Measurements from ENCODE around the gene KIF1B. TPM values are rescaled to one million over a fixed set of nuclear protein-coding genes. Genes with fewer than 3 reads are reported as not detected.
"Not testable (repeated sequence)": the region's sequence is repeated elsewhere in the genome, so short reads cannot be mapped to it uniquely, and the experiment has no call there.

KIF1B gene
- total RNA-seq, 4 donors from 2014 or later: 63.1 to 83.8 (median 71.2) TPM

DNA sequence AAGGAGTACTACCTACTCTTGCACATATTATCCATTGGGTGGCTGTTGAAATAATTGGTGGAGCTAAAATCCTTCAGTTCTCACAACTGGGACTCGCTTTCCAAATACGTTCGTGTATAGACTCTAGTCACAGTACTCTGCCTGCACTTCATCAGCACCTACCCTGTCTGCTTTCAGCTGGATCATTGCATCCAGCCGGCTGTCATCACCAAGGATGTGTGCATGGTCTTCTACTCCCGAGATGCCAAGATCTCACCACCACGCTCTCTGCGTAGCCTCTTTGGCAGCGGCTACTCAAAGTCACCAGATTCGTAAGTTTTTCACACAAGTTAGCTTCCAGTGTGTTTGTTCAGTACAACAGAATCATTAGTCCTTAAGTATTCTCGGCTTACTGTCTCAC, 151.1 kb downstream of the KIF1B start:
- H3K27ac ChIP-seq: no peak overlapping the region
- H3K4me1 ChIP-seq: peaks cover 0 to 19% (median 0%) of the 10 kb centered on the region in 3 donors
- TF ChIP-seq POLR2AphosphoS5 (IDR thresholded peaks at IDR 0.05): no peak
- no peak for TF ChIP-seq POLR2A (IDR thresholded peaks at IDR 0.05)
- TF ChIP-seq EP300 (IDR thresholded peaks at IDR 0.05): no peak
- TF ChIP-seq, protein P1, sequence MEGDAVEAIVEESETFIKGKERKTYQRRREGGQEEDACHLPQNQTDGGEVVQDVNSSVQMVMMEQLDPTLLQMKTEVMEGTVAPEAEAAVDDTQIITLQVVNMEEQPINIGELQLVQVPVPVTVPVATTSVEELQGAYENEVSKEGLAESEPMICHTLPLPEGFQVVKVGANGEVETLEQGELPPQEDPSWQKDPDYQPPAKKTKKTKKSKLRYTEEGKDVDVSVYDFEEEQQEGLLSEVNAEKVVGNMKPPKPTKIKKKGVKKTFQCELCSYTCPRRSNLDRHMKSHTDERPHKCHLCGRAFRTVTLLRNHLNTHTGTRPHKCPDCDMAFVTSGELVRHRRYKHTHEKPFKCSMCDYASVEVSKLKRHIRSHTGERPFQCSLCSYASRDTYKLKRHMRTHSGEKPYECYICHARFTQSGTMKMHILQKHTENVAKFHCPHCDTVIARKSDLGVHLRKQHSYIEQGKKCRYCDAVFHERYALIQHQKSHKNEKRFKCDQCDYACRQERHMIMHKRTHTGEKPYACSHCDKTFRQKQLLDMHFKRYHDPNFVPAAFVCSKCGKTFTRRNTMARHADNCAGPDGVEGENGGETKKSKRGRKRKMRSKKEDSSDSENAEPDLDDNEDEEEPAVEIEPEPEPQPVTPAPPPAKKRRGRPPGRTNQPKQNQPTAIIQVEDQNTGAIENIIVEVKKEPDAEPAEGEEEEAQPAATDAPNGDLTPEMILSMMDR (IDR thresholded peaks at IDR 0.05): no peak
- no peak for ATAC-seq
- no peaks in the 10 kb centered on the region for H3K9me3 ChIP-seq
- H3K36me3 ChIP-seq: peaks cover 0 to 68% of the 10 kb centered on the region in 2 donors
- H3K4me3 ChIP-seq: no peak overlapping the region
- 88 to 95% methylated on average over 8 to 9 of the region's 10 CpGs for WGBS, 2 donors (ENCODE audit: low coverage in 1 of 2)
- H3K27me3 ChIP-seq: no peaks in the 10 kb centered on the region

DNA sequence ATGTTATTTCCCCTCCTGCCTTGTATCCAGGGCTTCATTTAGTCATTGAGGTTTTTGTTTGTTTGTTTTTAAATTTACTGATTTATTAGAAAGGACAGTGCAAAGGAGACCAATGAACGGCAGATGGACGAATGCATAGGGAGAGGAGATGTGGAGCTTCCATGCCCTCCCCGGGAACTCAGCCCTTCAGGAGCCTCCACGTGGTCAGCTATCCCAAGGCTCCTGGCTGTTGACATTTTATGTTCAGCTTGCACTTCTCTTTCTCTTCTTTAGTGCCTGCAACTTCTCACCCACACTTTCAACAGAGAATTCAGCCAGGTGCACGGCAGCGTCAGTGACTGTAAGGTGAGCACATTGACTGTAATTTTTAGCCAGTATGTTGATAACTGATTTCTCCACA, 157.8 kb downstream of the KIF1B start:
- no peaks in the 10 kb centered on the region for H3K9me3 ChIP-seq
- no peak overlapping the region for H3K4me3 ChIP-seq
- TF ChIP-seq POLR2A (IDR thresholded peaks at IDR 0.05) (no peak), POLR2AphosphoS5 (IDR thresholded peaks at IDR 0.05) (no peak), EP300 (IDR thresholded peaks at IDR 0.05) (no peak)
- TF ChIP-seq, protein P1 (IDR thresholded peaks at IDR 0.05): no peak
- 76 to 83% methylated on average over 6 of the region's 6 CpGs for WGBS, 2 donors (ENCODE audit: low coverage in 1 of 2)
- no peaks in the 10 kb centered on the region for H3K27me3 ChIP-seq
- peaks cover 0 to 99% of the 10 kb centered on the region in 2 donors for H3K36me3 ChIP-seq
- no peak overlapping the region for H3K27ac ChIP-seq
- H3K4me1 ChIP-seq: no peaks in the 10 kb centered on the region
- no peak for ATAC-seq

DNA sequence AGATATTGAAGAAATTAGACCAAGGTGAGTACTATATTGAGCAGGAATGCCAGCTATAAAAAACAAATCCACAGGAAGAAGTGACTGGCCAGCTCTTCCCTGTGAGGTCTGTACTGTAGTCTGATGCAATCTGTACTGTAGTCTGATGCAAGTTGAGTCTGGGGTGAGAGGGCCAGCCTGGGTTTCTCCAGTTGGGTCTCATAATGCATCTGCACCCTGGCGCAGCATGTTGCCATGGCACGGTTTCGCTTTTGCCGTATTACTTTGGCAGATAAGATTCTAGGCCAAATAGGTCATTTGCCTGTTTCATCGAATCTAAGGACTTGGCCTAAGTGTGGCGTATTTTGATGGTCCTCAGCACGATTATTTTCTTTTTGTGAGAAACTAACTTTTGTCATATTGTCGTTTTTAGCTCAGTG, 164.1 kb downstream of the KIF1B start:
- H3K27ac ChIP-seq: no peak overlapping the region
- no peak for ATAC-seq
- no peak for TF ChIP-seq POLR2AphosphoS5 (IDR thresholded peaks at IDR 0.05)
- TF ChIP-seq EP300 (IDR thresholded peaks at IDR 0.05): no peak
- TF ChIP-seq POLR2A (IDR thresholded peaks at IDR 0.05): no peak
- TF ChIP-seq, protein P1 (IDR thresholded peaks at IDR 0.05): no peak
- no peaks in the 10 kb centered on the region for H3K9me3 ChIP-seq
- peaks cover 0 to 11% (median 0%) of the 10 kb centered on the region in 3 donors for H3K4me1 ChIP-seq
- no peaks in the 10 kb centered on the region for H3K27me3 ChIP-seq
- peaks cover 0 to 95% of the 10 kb centered on the region in 2 donors for H3K36me3 ChIP-seq
- H3K4me3 ChIP-seq: no peak overlapping the region
- 83 to 84% methylated on average over 4 to 8 of the region's 8 CpGs for WGBS, 2 donors (ENCODE audit: low coverage in 1 of 2)

DNA sequence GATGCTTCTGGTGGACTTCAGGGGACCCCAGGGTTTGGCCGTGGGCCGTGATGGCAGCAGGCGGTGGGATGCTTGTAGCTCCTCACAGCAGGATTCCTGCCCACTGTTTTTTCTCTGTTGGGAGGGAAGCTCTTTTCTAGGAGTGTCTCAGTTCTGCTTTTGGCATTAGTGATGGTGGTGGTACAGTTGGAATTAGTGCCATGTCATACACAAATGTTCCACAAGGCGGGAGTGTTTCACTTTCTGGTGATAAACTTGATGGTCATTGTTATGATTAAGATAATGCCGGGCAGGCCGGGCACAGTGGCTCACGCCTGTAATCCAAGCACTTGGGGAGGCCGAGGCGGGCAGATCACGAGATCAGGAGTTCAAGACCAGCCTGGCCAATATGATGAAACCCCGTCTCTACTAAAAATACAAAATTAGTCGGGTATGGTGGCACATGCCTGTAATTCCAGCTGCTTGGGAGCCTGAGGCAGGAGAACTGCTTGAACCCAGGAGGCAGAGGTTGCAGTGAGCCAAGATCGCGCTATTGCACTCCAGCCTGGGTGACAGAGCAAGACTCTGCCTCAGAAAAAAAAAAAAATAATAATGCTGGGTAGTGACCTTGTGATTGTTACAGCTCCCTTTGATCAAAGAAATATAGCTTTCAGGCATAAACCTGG, 167.1 kb downstream of the KIF1B start:
- not testable (repeated sequence) for H3K4me3 ChIP-seq, H3K27me3 ChIP-seq, H3K9me3 ChIP-seq
- TF ChIP-seq POLR2AphosphoS5 (IDR thresholded peaks at IDR 0.05): peak; percentile 47
- TF ChIP-seq, protein P1 (IDR thresholded peaks at IDR 0.05): peak; percentile 62 to 90 (median 86)
- Histone ChIP-seq H3K27ac (peak overlapping the region; percentile 11 to 80 (median 74)), H3K4me1 (peaks cover 0 to 22% (median 0%) of the 10 kb centered on the region in 3 donors), H3K36me3 (peaks cover 0 to 79% of the 10 kb centered on the region in 2 donors)
- 18 to 33% methylated on average over 4 to 14 of the region's 14 CpGs for WGBS, 2 donors (ENCODE audit: low coverage in 1 of 2)
- ATAC-seq: peak; percentile 79

Data from gastroesophageal sphincter (tissue), 4 donors.